H9 (cell line): ENCODE results near the gene RPS23. TPM values are rescaled to one million over a fixed set of nuclear protein-coding genes. Genes with fewer than 3 reads are reported as not detected.

Experiments used
- DNase-seq: peaks from one replicate; pipeline ENCODE4 v3.0.0-alpha.2; 2017
- H2AFZ ChIP-seq: one replicate; pipeline ENCODE4 v1.6.1; 2013; ENCODE audit warnings: mild to moderate bottlenecking, low read length, control low read depth, moderate library complexity
- H2AK5ac ChIP-seq: 2 replicates; pipeline ENCODE4 v1.6.1; 2013; ENCODE audit warnings: low read length, control low read depth, mixed read lengths; ENCODE audit not compliant: insufficient read length
- H2BK120ac ChIP-seq: one replicate; pipeline ENCODE4 v1.6.1; 2013; ENCODE audit warnings: low read depth, mild to moderate bottlenecking, low read length, control low read depth, inconsistent platforms; ENCODE audit not compliant: poor library complexity, severe bottlenecking
- H2BK12ac ChIP-seq: 2 replicates; pipeline ENCODE4 v1.6.1; 2013; ENCODE audit warnings: low read length, control low read depth, mixed read lengths, low read depth; ENCODE audit not compliant: insufficient read length
- H2BK15ac ChIP-seq: 2 replicates; pipeline ENCODE4 v1.6.1; 2013; ENCODE audit warnings: low read depth, low read length, control low read depth
- H2BK20ac ChIP-seq: one replicate; pipeline ENCODE4 v1.6.1; 2013; ENCODE audit warnings: low read depth, mild to moderate bottlenecking, low read length, control low read depth, inconsistent platforms; ENCODE audit not compliant: poor library complexity, severe bottlenecking
- H2BK5ac ChIP-seq: 2 replicates; pipeline ENCODE4 v1.6.1; 2013; ENCODE audit warnings: low read length, control low read depth, mixed read lengths; ENCODE audit not compliant: insufficient read length
- H3K14ac ChIP-seq: 2 replicates; pipeline ENCODE4 v1.6.1; 2013; ENCODE audit warnings: low read length, control low read depth; ENCODE audit not compliant: insufficient read depth
- H3K18ac ChIP-seq: 2 replicates; pipeline ENCODE4 v1.6.1; 2013; ENCODE audit warnings: low read depth, mild to moderate bottlenecking, mixed read lengths, low read length, control low read depth; ENCODE audit not compliant: insufficient read length
- H3K23ac ChIP-seq: 2 replicates; pipeline ENCODE4 v1.6.1; 2013; ENCODE audit warnings: low read length, control low read depth, mixed read lengths, low read depth; ENCODE audit not compliant: insufficient read length
- H3K23me2 ChIP-seq: 2 replicates; pipeline ENCODE4 v1.6.1; 2013; ENCODE audit warnings: low read depth, mild to moderate bottlenecking, mixed read lengths, low read length, control low read depth; ENCODE audit not compliant: insufficient read length, poor library complexity, severe bottlenecking
- H3K27ac ChIP-seq: 2 replicates; pipeline ENCODE4 v1.5.1; 2013; ENCODE audit warnings: low read length, control low read depth, mixed read lengths, low read depth; ENCODE audit not compliant: insufficient read length
- H3K27me3 ChIP-seq: 2 replicates; pipeline ENCODE4 v1.6.1; 2013; ENCODE audit warnings: low read length, control low read depth, inconsistent platforms; ENCODE audit not compliant: insufficient read depth
- H3K4ac ChIP-seq: 2 replicates; pipeline ENCODE4 v1.6.1; 2013; ENCODE audit warnings: low read depth, mild to moderate bottlenecking, control low read depth, inconsistent platforms, low read length, moderate library complexity
- H3K4me1 ChIP-seq: 2 replicates; pipeline ENCODE4 v1.6.1; 2013; ENCODE audit warnings: low read length, control low read depth, inconsistent platforms; ENCODE audit not compliant: insufficient read depth
- H3K4me2 ChIP-seq: 2 replicates; pipeline ENCODE4 v1.6.1; 2013; ENCODE audit warnings: low read length, control low read depth, mixed read lengths; ENCODE audit not compliant: insufficient read length, insufficient read depth
- H3K56ac ChIP-seq: 2 replicates; pipeline ENCODE4 v1.6.1; 2013; ENCODE audit warnings: low read depth, mild to moderate bottlenecking, mixed read lengths, low read length, control low read depth; ENCODE audit not compliant: insufficient read length
- H3K79me1 ChIP-seq: 2 replicates; pipeline ENCODE4 v1.6.1; 2013; ENCODE audit warnings: low read depth, mild to moderate bottlenecking, moderate library complexity, low read length, control low read depth, inconsistent platforms; ENCODE audit not compliant: insufficient read depth, poor library complexity, severe bottlenecking
- H3K79me2 ChIP-seq: 2 replicates; pipeline ENCODE4 v1.6.1; 2013; ENCODE audit warnings: low read length, control low read depth, inconsistent platforms; ENCODE audit not compliant: insufficient read depth
- H3K9ac ChIP-seq: 2 replicates; pipeline ENCODE4 v1.6.1; 2013; ENCODE audit warnings: low read length, control low read depth, mixed read lengths; ENCODE audit not compliant: insufficient read length; ENCODE audit errors: extremely low read depth
- H3K9me3 ChIP-seq: one replicate; pipeline ENCODE4 v1.6.1; 2013; ENCODE audit warnings: low read depth, low read length, inconsistent platforms; ENCODE audit not compliant: control insufficient read depth
- H3T11ph ChIP-seq: one replicate; pipeline ENCODE4 v1.6.1; 2013; ENCODE audit warnings: mild to moderate bottlenecking, low read length, control low read depth, inconsistent platforms
- H4K20me1 ChIP-seq: one replicate; pipeline ENCODE4 v1.6.1; 2013; ENCODE audit not compliant: control insufficient read depth, insufficient read length, insufficient read depth
- H4K5ac ChIP-seq: 2 replicates; pipeline ENCODE4 v1.6.1; 2013; ENCODE audit warnings: low read depth, mild to moderate bottlenecking, mixed read lengths, low read length, control low read depth; ENCODE audit not compliant: insufficient read length
- H4K8ac ChIP-seq: replicated peaks from 2 replicates; pipeline ENCODE4 v1.6.1; 2013; ENCODE audit warnings: low read length, control low read depth, mixed read lengths, low read depth; ENCODE audit not compliant: insufficient read length
- H4K91ac ChIP-seq: 2 replicates; pipeline ENCODE4 v1.6.1; 2013; ENCODE audit warnings: low read depth, mild to moderate bottlenecking, moderate library complexity, mixed read lengths, low read length, control low read depth; ENCODE audit not compliant: insufficient read length
- H3K27ac Mint-ChIP-seq, 3 experiments: 2 replicates in 2 of 3; 3 replicates in 1 of 3; pipeline ENCODE4 v1.8.0; 2020 to 2021; ENCODE audit warnings: mixed read lengths in 3 of 3, mild to moderate bottlenecking in 1 of 3, moderate library complexity in 1 of 3
- H3K27me3 Mint-ChIP-seq: 2 replicates; pipeline ENCODE4 v1.8.0; 2021; ENCODE audit warnings: low read depth, mild to moderate bottlenecking, moderate library complexity, mixed read lengths
- H3K36me3 Mint-ChIP-seq, 3 experiments: 2 replicates in 2 of 3; 3 replicates in 1 of 3; pipeline ENCODE4 v1.8.0; 2020 to 2021; ENCODE audit warnings: low read depth in 3 of 3, mixed read lengths in 3 of 3; ENCODE audit not compliant: insufficient read depth in 1 of 3
- H3K4me1 Mint-ChIP-seq, 2 experiments: 2 replicates each; pipeline ENCODE4 v1.8.0; 2020; ENCODE audit warnings: mixed read lengths in 2 of 2
- H3K4me3 Mint-ChIP-seq, 2 experiments: 2 replicates in 1 of 2; 3 replicates in 1 of 2; pipeline ENCODE4 v1.8.0; 2020 to 2021; ENCODE audit warnings: mild to moderate bottlenecking in 2 of 2, mixed read lengths in 2 of 2, moderate library complexity in 1 of 2
- H3K9me3 Mint-ChIP-seq, 2 experiments: 2 replicates in 1 of 2; 3 replicates in 1 of 2; pipeline ENCODE4 v1.8.0; 2020; ENCODE audit warnings: mild to moderate bottlenecking in 2 of 2, mixed read lengths in 2 of 2, moderate library complexity in 1 of 2
- WGBS: extraction: QIAGEN DNeasy Blood & Tissue Kit; methylation state at CpG from one replicate; pipeline ENCODE4 v1.1.7; 2013; ENCODE audit warnings: missing lambda C conversion rate, low lambda C conversion rate, mixed read lengths; ENCODE audit not compliant: insufficient read length; ENCODE audit errors: extremely low coverage; 5-methylcytosine and 5-hydroxymethylcytosine counted together
- total RNA-seq: library from RNA; stranded (reverse); gene quantifications from 2 replicates; pipeline ENCODE4 v1.2.1, GENCODE V29; 2021
- TF ChIP-seq, protein P1 (sequence below): fragments of 200-600 bp; sonication (generic); conservative IDR thresholded peaks from 3 replicates; pipeline ENCODE4 v1.8.0; 2021; ENCODE audit warnings: antibody characterized with exemption, mild to moderate bottlenecking

RPS23 gene
- total RNA-seq, 1 experiment from 2014 or later: 2,916 TPM

DNA sequence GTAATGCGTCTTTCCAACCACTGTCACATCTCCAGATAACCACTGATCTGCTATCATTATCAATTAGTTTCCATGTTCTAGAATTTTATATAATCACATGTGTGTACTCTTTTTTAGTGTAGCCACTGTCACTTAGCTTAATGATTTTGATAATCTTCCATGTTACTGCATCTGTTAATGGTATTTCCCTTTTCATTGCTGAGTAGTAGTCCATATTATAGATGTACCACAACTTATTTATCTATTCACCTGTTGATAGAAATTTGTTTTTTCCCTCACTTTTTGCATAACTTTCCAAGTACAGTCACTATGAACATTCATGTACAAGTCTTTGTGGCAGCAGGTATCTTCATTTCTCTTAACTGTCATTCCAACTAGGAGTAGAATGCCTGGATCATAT is 30.3 kb upstream of the RPS23 start:
- peaks cover 2% of the 10 kb centered on the region; the same call in 1 of the 2 replicates for H3K27me3 Mint-ChIP-seq

More for the DNA sequence above, 30.3 kb upstream of the RPS23 start:
- Histone ChIP-seq H3T11ph (no peak overlapping the region), H4K8ac (no peak overlapping the region), H3K14ac (no peak overlapping the region), H3K9ac (no peak overlapping the region), H3K56ac (no peak overlapping the region), H3K79me2 (no peaks in the 10 kb centered on the region), H2BK12ac (no peak overlapping the region), H3K4ac (no peak overlapping the region), H3K23me2 (no peaks in the 10 kb centered on the region), H3K9me3 (no peaks in the 10 kb centered on the region), H2BK120ac (no peak overlapping the region), H4K5ac (no peak overlapping the region), H4K91ac (no peak overlapping the region), H3K27ac (no peak overlapping the region), H3K18ac (no peak overlapping the region), H4K20me1 (no peaks in the 10 kb centered on the region), H2AFZ (no peak overlapping the region), H3K23ac (no peak overlapping the region), H3K27me3 (no peaks in the 10 kb centered on the region), H2BK5ac (no peak overlapping the region), H3K4me1 (no peaks in the 10 kb centered on the region; the same call in 1 of the 2 replicates), H3K4me2 (no peak overlapping the region), H2BK20ac (no peak overlapping the region), H3K79me1 (no peaks in the 10 kb centered on the region), H2BK15ac (no peak overlapping the region), H2AK5ac (no peak overlapping the region)
- TF ChIP-seq, protein P1, sequence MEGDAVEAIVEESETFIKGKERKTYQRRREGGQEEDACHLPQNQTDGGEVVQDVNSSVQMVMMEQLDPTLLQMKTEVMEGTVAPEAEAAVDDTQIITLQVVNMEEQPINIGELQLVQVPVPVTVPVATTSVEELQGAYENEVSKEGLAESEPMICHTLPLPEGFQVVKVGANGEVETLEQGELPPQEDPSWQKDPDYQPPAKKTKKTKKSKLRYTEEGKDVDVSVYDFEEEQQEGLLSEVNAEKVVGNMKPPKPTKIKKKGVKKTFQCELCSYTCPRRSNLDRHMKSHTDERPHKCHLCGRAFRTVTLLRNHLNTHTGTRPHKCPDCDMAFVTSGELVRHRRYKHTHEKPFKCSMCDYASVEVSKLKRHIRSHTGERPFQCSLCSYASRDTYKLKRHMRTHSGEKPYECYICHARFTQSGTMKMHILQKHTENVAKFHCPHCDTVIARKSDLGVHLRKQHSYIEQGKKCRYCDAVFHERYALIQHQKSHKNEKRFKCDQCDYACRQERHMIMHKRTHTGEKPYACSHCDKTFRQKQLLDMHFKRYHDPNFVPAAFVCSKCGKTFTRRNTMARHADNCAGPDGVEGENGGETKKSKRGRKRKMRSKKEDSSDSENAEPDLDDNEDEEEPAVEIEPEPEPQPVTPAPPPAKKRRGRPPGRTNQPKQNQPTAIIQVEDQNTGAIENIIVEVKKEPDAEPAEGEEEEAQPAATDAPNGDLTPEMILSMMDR: no peak
- WGBS: no CpG with 5 or more reads among the region's 1 CpG
- Mint-ChIP-seq H3K36me3 (peaks cover 10 to 20% (median 12%) of the 10 kb centered on the region in 3 experiments), H3K4me1 (peaks cover 25 to 46% of the 10 kb centered on the region in 2 experiments), H3K9me3 (peaks cover 7 to 15% of the 10 kb centered on the region in 2 experiments), H3K27ac (no peak overlapping the region), H3K4me3 (no peak overlapping the region)
- DNase-seq: no peak
